HG03108 (cell line): Measurements from ENCODE around the gene TMEM87B.
A peak's percentile ranks its signal among the peaks of the same experiment; 100 is the strongest.
"Not testable (repeated sequence)": the region's sequence is repeated elsewhere in the genome, so short reads cannot be mapped to it uniquely, and the experiment has no call there.

ENCODE experiments used
- ATAC-seq: cut with Tn5 transposase; IDR thresholded peaks from one replicate; pipeline ENCODE4 v1.9.1; 2021; ENCODE audit warnings: moderate library complexity; ENCODE audit not compliant: unreplicated experiment

TMEM87B gene

DNA sequence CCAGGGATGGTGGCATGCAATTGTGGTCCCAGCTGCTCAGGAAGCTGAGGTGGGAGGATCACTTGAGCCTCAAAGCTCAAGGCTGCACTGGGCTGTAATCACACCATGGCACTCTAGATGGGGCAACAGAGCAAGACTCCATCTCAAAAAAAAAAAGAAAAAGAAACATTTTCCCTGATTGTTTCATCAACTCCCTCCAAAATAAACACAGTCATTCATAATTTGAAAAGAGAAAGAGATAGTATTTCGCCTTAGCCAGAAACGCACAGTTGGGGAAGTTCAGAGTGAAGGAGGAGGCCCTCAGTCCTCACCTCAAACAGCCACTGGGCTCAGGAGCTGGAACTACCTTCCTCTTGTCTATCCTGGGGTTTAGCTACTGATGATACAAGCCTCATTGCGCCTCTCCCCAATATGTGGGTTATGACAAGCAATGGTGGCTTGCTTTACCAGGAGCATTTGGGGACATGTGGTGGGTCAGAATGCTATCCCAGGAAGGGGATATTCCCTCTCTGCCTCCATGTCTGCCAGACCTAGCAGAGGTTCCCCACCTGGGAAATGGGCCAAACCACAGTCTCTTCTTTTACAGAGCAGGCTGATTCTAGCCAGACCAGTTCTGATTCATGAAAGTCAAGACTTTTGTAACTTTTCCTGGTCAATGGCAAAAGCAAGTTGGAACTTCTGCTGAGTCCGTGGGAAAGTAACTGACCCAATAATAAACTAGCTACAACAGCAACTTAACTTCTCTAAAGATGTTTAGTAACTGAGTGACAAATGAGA lies 22.2 kb upstream of the TMEM87B start:
- ATAC-seq, result no peak

GRCh38 chr2:112033600-112033999 lies 21.5 kb upstream of the TMEM87B start:
- ATAC-seq, result no peak

DNA sequence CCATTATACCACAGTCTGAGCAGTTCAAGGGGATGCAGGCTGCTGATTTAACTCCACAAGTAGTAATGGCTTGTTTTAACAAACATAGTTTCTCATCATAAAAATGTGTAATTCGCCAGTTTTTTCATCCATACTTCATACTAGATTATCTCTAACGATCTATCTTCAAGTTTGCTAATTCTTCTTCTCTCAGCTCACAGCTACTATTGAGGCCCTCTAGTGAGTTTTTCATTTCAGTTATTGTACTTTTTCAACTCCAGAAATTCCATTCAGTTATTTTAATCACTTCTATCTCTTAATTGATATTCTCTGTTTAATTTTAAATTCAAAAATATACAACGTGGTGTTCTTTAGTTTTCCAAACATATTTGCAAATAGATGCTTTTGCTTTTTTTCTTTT lies 20.1 kb upstream of the TMEM87B start:
- ATAC-seq, result no peak

GRCh38 chr2:112035786-112036185 lies 19.3 kb upstream of the TMEM87B start:
- no peak for ATAC-seq

DNA sequence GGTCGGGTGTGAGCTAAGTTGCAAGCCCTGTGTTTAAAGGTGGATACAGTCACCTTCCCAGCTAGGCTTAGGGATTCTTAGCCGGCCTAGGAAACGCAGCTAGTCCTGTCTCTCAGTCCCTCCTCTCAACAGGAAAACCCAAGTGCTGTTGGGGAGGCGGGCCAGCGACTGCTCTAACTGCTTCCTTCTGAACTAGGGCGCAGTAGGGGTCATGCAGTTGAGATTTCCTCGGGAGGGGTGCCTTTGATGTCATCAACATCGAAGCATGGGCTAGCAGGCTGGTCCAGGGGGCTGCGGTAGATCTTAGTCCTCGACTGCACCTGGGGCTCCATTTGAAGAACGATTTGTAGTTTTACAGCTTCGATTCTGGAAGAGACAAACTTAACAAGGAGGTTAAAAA lies 15.5 kb upstream of the TMEM87B start:
- ATAC-seq, result not testable (repeated sequence)

- ATAC-seq, result not testable (repeated sequence)
Measured at GRCh38 chr2:112040066-112040465, 15.0 kb upstream of the TMEM87B start.

GRCh38 chr2:112041460-112041859 lies 13.6 kb upstream of the TMEM87B start:
- ATAC-seq, result not testable (repeated sequence)

GRCh38 chr2:112045446-112046014 lies 9.5 kb upstream of the TMEM87B start:
- no peak for ATAC-seq

- ATAC-seq, result no peak
Measured at GRCh38 chr2:112046231-112046630, 8.8 kb upstream of the TMEM87B start.

DNA sequence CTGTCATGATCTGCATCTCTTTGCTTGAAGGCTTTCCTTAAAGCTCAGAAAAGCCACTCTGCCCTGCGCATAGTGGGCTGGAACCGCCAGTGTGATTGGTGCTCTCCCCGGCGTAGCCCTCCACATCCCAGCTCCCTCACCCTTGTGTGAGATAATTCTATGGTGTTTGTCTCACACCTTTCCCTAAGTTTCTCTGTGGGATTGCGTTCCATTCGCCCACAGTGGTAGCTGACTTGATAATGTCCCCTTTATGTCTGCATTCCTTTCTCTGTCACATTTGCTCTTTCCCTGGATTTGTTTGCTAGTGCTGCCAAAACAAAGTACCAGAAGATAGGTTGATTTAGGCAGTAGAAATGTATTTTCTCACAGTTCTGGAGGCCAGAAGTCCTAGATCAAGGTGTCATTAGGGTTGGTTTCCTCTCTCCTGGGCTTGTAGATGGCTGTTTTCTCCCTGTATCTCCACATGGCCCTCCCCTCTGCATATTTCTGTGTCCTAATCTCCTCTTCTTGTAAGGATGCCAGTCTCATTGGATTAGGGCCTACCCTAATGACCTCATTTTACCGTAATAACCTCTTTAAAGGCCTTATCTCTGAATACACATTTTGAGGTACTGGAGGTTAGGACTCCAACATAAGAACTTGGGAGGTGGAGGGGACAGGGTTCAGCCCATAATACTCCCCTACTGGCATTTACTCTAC lies 7.4 kb upstream of the TMEM87B start:
- ATAC-seq, result no peak

- ATAC-seq, result no peak
Measured at GRCh38 chr2:112048236-112048592, 6.9 kb upstream of the TMEM87B start.

DNA sequence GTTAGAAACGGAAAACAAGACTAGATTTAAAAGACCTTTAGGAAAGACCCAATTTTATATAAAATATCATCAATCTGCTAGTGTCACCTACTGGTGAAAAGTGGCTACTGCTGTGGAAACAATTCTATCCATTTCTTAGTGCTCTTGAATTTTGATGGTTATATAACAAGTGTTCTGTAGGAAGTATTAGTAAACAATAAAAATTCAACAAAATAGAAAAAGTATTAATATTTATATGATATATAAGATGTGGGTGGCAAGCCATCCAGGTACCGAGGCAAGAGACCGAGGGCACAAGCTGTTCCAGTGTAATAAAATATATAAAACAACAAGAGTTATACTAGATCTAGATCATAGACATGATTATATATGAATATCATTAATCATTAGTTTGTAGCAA lies 6.2 kb upstream of the TMEM87B start:
- ATAC-seq, result peak; percentile 58

- no peak for ATAC-seq
Measured at GRCh38 chr2:112050316-112050715, 4.8 kb upstream of the TMEM87B start.

GRCh38 chr2:112053917-112054846 lies 887 bp upstream of the TMEM87B start:
- ATAC-seq, result peak; percentile 55

DNA sequence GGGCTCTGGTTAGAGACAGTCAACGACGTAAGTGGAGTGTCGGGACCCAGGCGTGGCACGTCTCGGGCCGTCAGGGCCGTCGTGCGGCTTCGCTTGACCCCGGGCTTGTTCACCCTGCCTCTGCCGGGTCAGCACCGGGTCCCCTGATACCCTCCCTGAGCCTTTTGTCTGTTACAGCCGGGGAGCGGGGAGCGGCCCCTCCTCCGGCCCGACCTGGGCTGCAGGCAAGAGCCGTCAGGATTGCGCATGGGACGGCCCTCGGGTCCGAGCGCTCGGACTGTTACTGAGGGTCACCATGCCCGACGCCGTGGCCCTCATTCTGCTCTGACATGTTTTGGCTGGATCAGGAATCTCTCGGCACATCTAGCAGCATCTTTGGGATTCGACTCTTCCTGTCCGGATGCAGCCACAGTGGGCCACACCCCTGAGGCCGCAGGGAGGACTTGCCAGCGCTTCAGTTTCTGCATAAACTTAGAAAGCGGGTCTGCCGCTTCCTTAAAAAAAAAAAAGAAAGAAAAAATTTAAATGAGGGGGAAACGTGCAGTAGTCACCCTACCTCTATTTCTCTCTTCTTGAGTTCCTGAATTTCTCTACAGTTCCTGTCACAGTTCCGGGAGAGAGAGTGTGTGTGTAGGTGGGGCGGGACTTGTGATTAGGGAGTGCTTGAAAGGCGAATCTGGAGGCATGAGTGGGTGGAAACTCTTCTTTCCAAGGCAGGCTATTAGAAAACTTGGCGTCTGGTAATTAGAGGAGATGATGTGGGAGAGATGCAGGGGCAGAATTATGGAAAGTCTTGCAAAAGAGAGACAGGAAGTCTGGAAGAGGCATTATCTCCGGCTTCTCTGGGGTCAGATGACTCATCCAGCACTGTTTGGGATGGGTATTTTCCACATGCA lies 909 bp downstream of the TMEM87B start:
- ATAC-seq, result no peak

GRCh38 chr2:112056626-112056987 lies 1.5 kb downstream of the TMEM87B start:
- ATAC-seq, result no peak

DNA sequence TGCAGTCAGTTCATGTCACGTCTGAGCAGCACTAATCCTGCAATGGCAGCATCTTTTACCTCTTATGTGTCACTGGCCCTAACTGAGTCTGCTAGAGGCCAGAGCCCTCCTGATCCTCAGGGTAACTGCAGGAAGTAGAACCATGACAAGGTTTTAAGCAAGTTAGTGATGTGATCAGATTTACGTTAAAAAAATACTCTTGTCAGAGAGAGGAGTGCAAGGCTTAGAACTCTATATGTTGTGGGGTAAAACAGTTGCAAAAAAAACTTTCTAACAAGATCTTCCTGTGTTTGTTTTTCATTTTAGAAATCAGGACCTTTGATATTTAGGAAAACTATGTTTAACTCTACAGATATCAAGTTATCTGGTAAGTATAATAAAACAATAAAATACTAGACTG lies 4.6 kb downstream of the TMEM87B start:
- no peak for ATAC-seq

- ATAC-seq, result no peak
Measured at GRCh38 chr2:112061299-112061698, 6.2 kb downstream of the TMEM87B start.

- ATAC-seq, result no peak
Measured at GRCh38 chr2:112061840-112062239, 6.8 kb downstream of the TMEM87B start.

DNA sequence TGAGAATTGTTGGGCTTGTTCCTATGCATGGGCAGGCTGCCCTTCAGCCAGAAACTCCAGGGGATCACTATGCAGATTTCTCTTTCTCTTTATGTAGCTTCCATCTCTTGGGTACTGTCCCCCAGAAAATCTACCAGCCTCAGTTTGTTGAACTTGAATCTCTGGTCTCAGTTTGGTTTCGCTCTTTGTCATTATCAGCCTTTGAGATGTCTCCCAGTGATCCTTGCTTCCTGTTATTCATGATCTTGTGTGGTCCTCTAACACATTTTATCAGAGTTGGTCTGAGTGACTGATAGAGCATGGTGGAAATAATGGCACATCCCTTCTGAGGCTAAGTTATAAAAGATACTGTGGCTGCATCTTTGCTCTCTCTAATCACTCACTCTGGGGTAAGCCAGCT lies 7.8 kb downstream of the TMEM87B start:
- no peak for ATAC-seq
